Body of pancreas (tissue), 4 donors: ENCODE results near the gene BASP1.

Experiments
- POLR2A ChIP-seq, 3 donors: fragments of 450-650 bp; IDR thresholded peaks; one replicate each; pipeline ENCODE4 v1.6.1; 2016; ENCODE audit warnings: antibody characterized with exemption in 3 of 3, mild to moderate bottlenecking in 2 of 3
- TF ChIP-seq, protein P1 (sequence below), 7 experiments: fragments of 450-650 bp in 4 of 7; fragments of 200-600 bp in 3 of 7; sonication (generic) in 3 of 7; IDR thresholded peaks; one replicate each; pipeline ENCODE4 v1.5.1; 2016 to 2019; ENCODE audit warnings: antibody characterized with exemption in 7 of 7

DNA sequence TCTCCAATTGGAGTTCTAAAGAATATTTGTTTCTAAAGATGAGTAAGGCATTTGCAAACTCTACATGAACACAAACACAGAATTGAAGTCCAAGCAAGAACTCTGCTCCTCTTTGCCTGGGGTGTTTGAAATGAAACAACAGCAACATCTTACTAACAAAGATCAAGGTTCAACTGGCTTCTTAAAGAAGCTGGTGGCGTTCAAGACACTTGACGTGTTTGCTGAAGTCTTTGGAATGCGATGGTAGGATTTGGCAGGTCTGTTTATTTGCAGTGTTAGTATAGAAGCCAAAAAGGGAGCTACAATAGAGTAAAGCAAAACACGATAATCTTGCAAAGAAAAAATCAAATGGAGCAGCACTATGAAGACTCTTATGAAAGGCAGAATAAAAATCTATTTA is 94.9 kb downstream of the BASP1 start:
- TF ChIP-seq, protein P1, sequence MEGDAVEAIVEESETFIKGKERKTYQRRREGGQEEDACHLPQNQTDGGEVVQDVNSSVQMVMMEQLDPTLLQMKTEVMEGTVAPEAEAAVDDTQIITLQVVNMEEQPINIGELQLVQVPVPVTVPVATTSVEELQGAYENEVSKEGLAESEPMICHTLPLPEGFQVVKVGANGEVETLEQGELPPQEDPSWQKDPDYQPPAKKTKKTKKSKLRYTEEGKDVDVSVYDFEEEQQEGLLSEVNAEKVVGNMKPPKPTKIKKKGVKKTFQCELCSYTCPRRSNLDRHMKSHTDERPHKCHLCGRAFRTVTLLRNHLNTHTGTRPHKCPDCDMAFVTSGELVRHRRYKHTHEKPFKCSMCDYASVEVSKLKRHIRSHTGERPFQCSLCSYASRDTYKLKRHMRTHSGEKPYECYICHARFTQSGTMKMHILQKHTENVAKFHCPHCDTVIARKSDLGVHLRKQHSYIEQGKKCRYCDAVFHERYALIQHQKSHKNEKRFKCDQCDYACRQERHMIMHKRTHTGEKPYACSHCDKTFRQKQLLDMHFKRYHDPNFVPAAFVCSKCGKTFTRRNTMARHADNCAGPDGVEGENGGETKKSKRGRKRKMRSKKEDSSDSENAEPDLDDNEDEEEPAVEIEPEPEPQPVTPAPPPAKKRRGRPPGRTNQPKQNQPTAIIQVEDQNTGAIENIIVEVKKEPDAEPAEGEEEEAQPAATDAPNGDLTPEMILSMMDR (IDR thresholded peaks at IDR 0.05) = no peak
- TF ChIP-seq POLR2A (IDR thresholded peaks at IDR 0.05) = no peak
